Activated naive CD8-positive, alpha-beta T cell (primary cell): ENCODE data around the gene DDX41.

Experiments
- H3K27ac Mint-ChIP-seq: one replicate; pipeline ENCODE4 v1.8.0; 2021; ENCODE audit warnings: mixed read lengths
- H3K27me3 Mint-ChIP-seq: one replicate; pipeline ENCODE4 v1.8.0; 2021; ENCODE audit warnings: mixed read lengths
- H3K36me3 Mint-ChIP-seq: one replicate; pipeline ENCODE4 v1.8.0; 2021; ENCODE audit warnings: mixed read lengths
- H3K4me1 Mint-ChIP-seq: one replicate; pipeline ENCODE4 v1.8.0; 2021; ENCODE audit warnings: low read depth, mixed read lengths
- H3K4me3 Mint-ChIP-seq: one replicate; pipeline ENCODE4 v1.8.0; 2021; ENCODE audit warnings: mild to moderate bottlenecking, mixed read lengths
- H3K9me3 Mint-ChIP-seq: one replicate; pipeline ENCODE4 v1.8.0; 2021; ENCODE audit warnings: low read depth, mixed read lengths

Gene DDX41

DNA sequence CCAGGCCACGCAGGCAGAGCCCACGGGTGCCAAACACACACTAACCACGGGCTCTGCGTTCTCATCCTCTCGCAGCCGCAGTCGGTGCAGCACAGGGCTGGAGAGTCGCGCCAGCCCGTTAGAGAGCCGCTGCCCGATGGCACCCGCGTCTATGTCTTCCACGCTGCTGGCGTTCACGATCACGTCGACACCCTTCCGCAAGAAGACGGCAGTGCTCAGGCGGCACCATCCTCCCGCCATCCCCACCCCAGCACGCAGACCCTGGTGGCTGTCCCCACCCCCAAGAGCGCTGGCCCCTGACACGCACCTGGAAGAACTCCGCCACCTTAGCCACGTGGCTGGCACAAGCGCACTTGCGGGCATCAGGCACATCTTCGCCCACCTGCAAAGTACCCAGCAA lies 49.3 kb downstream of the DDX41 start:
- Mint-ChIP-seq H3K27ac (no peak overlapping the region), H3K9me3 (no peaks in the 10 kb centered on the region), H3K4me3 (no peak overlapping the region), H3K4me1 (peaks cover 15% of the 10 kb centered on the region), H3K36me3 (peaks cover 9% of the 10 kb centered on the region), H3K27me3 (no peaks in the 10 kb centered on the region)

DNA sequence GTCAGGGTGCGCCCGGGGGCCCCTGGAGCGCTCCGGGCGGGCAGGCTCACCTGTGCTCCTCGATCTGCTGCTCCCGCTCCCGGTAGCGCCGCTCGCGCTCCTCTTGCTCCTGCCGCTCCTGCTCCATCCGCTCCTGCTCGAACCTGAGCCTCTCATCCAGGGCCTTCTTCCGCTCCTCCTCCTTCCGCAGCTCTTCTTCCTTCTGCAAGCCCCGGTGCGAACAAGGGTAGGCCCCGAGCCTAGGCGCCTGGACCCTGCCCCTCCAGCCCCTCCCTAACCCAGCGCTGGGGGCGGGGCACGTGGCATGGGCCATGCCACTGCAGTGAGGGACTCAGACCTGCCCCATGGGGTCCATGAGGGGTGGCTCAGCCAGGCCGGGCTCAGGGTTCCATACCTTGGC lies 49.9 kb downstream of the DDX41 start:
- no peak overlapping the region for H3K4me3 Mint-ChIP-seq
- H3K27ac Mint-ChIP-seq: no peak overlapping the region
- H3K4me1 Mint-ChIP-seq: peaks cover 16% of the 10 kb centered on the region
- H3K27me3 Mint-ChIP-seq: no peaks in the 10 kb centered on the region
- H3K36me3 Mint-ChIP-seq: peaks cover 9% of the 10 kb centered on the region
- H3K9me3 Mint-ChIP-seq: no peaks in the 10 kb centered on the region

DNA sequence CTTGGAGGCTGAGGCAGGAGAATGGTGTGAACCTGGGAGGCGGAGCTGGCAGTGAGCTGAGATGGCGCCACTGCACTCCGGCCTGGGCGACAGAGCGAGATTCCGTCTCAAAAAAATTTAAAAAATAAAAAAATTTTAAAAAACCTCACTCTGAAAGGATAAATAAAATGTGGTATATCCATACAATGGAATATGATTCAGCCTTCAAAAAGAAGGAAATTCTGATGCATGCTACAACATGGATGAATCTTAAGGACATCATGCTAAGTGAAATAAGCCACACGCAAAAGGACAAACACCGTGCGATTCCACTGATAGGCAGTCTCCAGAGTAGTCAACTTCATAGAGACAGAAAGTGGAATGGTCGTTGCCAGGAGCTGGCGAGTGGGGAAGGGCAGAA lies 51.7 kb downstream of the DDX41 start:
- no peaks in the 10 kb centered on the region for H3K27me3 Mint-ChIP-seq
- H3K4me3 Mint-ChIP-seq: no peak overlapping the region
- H3K36me3 Mint-ChIP-seq: peaks cover 9% of the 10 kb centered on the region
- no peak overlapping the region for H3K27ac Mint-ChIP-seq
- no peaks in the 10 kb centered on the region for H3K9me3 Mint-ChIP-seq
- H3K4me1 Mint-ChIP-seq: peaks cover 6% of the 10 kb centered on the region

DNA sequence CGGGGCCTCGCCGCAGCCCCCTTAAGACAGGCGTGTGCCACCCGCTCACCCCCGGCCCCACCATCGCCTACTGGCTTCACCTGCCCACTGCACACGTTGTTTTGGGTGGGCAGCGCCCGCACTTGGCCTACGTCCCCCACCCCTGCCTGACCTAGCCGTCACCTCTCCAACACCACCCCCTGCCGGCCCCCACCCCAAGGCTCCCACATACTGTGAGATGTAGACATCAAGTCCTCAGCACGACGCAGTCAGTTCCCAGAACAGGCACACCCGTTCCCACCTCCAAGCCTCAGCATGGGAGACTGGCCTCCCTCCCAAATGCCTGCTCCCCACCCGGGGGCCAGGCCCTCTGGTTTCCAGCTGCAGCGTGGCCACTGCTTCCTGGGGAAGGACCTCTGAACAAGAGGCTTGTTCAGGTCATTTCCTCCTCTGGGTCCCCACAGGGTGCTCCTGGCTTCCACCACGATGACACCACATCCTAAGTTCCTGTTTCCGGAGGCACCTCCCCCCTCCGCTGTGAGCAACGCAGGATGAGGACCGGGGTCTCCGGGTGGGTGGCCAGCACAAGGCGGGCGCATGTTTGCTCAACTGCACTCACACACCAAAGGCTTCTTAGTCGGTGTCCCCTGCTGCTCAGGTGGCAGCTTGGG lies 54.6 kb downstream of the DDX41 start:
- peaks cover 11% of the 10 kb centered on the region for H3K36me3 Mint-ChIP-seq
- no peaks in the 10 kb centered on the region for H3K27me3 Mint-ChIP-seq
- H3K27ac Mint-ChIP-seq: no peak overlapping the region
- no peaks in the 10 kb centered on the region for H3K9me3 Mint-ChIP-seq
- no peak overlapping the region for H3K4me3 Mint-ChIP-seq
- peaks cover 8% of the 10 kb centered on the region for H3K4me1 Mint-ChIP-seq
